MM.1S (cell line): Measurements from ENCODE around the gene ARHGEF7.

Experiments used
- DNase-seq: peaks from one replicate; pipeline ENCODE4 v3.0.0-alpha.2; 2015
- H2AFZ ChIP-seq: fragments of 300-600 bp; sonication (generic); 2 replicates; pipeline ENCODE4 v1.6.0; 2016; ENCODE audit warnings: antibody characterized with exemption, low read length
- H3F3A ChIP-seq: fragments of 300-600 bp; sonication (generic); 2 replicates; pipeline ENCODE4 v1.6.1; 2016; ENCODE audit warnings: mild to moderate bottlenecking, antibody characterized with exemption, low read length, moderate library complexity, mixed read lengths; ENCODE audit not compliant: insufficient read depth
- H3K27ac ChIP-seq: fragments of 300-600 bp; sonication (generic); 2 replicates; pipeline ENCODE4 v1.5.1; 2016; ENCODE audit warnings: mild to moderate bottlenecking, low read length
- H3K27me3 ChIP-seq: fragments of 300-600 bp; sonication (generic); replicated peaks from 2 replicates; pipeline ENCODE4 v1.6.0; 2016; ENCODE audit warnings: low read length; ENCODE audit not compliant: insufficient read depth
- H3K36me3 ChIP-seq: fragments of 300-600 bp; sonication (generic); replicated peaks from 2 replicates; pipeline ENCODE4 v1.6.1; 2016; ENCODE audit warnings: mild to moderate bottlenecking, low read length, mixed read lengths; ENCODE audit not compliant: insufficient read depth
- H3K4me1 ChIP-seq: fragments of 300-600 bp; sonication (generic); 2 replicates; pipeline ENCODE4 v1.6.1; 2016; ENCODE audit warnings: low read length, mixed read lengths
- H3K4me2 ChIP-seq: fragments of 300-600 bp; sonication (generic); 2 replicates; pipeline ENCODE4 v1.6.0; 2016; ENCODE audit warnings: low read depth, low read length
- H3K4me3 ChIP-seq: fragments of 300-600 bp; sonication (generic); 2 replicates; pipeline ENCODE4 v1.5.1; 2016; ENCODE audit warnings: low read length, mixed read lengths
- H3K79me2 ChIP-seq: fragments of 300-600 bp; sonication (generic); 2 replicates; pipeline ENCODE4 v1.6.1; 2016; ENCODE audit warnings: mixed run types, low read length, mixed read lengths
- H3K9ac ChIP-seq: fragments of 300-600 bp; sonication (generic); 2 replicates; pipeline ENCODE4 v1.6.1; 2016; ENCODE audit warnings: low read length, mixed read lengths
- H3K9me2 ChIP-seq: fragments of 300-600 bp; sonication (generic); replicated peaks from 2 replicates; pipeline ENCODE4 v1.6.1; 2016; ENCODE audit warnings: mild to moderate bottlenecking, low read length, mixed read lengths; ENCODE audit not compliant: insufficient read depth
- H3K9me3 ChIP-seq: fragments of 300-600 bp; sonication (generic); replicated peaks from 2 replicates; pipeline ENCODE4 v1.6.1; 2016; ENCODE audit warnings: mild to moderate bottlenecking, low read length, mixed read lengths; ENCODE audit not compliant: insufficient read depth
- H4K20me1 ChIP-seq: fragments of 300-600 bp; sonication (generic); 2 replicates; pipeline ENCODE4 v1.6.1; 2016; ENCODE audit warnings: mild to moderate bottlenecking, low read length, moderate library complexity, mixed read lengths; ENCODE audit not compliant: insufficient read depth
- EZH2 ChIP-seq: fragments of 300-600 bp; sonication (generic); optimal IDR thresholded peaks from 2 replicates; pipeline ENCODE3; 2017; ENCODE audit warnings: low read depth, mild to moderate bottlenecking, antibody characterized with exemption, low read length, mixed read lengths
- EZH2phosphoT487 ChIP-seq: fragments of 300-600 bp; sonication (generic); IDR thresholded peaks from 2 replicates; pipeline ENCODE4 v1.6.1; 2018; ENCODE audit warnings: antibody characterized with exemption, low read length
- TF ChIP-seq, protein P1 (sequence below): fragments of 300-600 bp; sonication (generic); IDR thresholded peaks from 2 replicates; pipeline ENCODE4 v1.5.1; 2016; ENCODE audit warnings: antibody characterized with exemption, low read length, mixed read lengths

ARHGEF7 gene

DNA sequence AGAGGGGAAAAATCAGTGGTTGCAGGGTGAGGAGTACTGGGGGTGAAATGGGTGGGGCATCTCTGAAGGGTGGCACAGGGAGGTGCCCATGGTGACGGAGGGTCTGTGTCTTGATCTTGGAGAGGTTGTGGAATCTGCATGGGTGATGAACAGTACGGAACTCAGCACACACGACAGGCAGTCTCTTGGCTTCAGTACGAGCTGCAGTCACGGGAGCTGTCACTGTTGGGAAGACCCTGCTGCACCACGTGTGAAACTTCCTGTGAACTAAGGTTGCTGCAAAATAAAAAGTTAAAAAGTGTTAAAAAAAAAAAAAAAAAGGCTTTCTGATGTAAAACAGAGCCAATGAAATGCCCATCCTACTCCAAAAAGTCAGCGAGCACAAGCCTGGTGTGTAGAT is 239.7 kb downstream of the ARHGEF7 start:
- Histone ChIP-seq H3K9ac (no peak overlapping the region), H3K79me2 (no peaks in the 10 kb centered on the region), H3K27ac (no peak overlapping the region), H4K20me1 (no peaks in the 10 kb centered on the region), H3K4me3 (no peak overlapping the region), H2AFZ (no peak overlapping the region), H3K27me3 (no peaks in the 10 kb centered on the region), H3K36me3 (no peaks in the 10 kb centered on the region), H3K9me2 (no peaks in the 10 kb centered on the region), H3F3A (no peaks in the 10 kb centered on the region), H3K9me3 (no peaks in the 10 kb centered on the region), H3K4me1 (no peaks in the 10 kb centered on the region), H3K4me2 (no peak overlapping the region)
- no peak for DNase-seq
- TF ChIP-seq, protein P1, sequence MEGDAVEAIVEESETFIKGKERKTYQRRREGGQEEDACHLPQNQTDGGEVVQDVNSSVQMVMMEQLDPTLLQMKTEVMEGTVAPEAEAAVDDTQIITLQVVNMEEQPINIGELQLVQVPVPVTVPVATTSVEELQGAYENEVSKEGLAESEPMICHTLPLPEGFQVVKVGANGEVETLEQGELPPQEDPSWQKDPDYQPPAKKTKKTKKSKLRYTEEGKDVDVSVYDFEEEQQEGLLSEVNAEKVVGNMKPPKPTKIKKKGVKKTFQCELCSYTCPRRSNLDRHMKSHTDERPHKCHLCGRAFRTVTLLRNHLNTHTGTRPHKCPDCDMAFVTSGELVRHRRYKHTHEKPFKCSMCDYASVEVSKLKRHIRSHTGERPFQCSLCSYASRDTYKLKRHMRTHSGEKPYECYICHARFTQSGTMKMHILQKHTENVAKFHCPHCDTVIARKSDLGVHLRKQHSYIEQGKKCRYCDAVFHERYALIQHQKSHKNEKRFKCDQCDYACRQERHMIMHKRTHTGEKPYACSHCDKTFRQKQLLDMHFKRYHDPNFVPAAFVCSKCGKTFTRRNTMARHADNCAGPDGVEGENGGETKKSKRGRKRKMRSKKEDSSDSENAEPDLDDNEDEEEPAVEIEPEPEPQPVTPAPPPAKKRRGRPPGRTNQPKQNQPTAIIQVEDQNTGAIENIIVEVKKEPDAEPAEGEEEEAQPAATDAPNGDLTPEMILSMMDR, result no peak
- TF ChIP-seq EZH2 (no peak), EZH2phosphoT487 (no peak)
